Vagina (tissue), 2 donors: Measurements from ENCODE around the gene LGR4.

Source experiments
- CTCF ChIP-seq, 3 experiments: fragments of 450-650 bp in 2 of 3; fragments of 200-600 bp in 1 of 3; sonication (generic) in 1 of 3; IDR thresholded peaks; one replicate each; pipeline ENCODE4 v1.5.1; 2017 to 2019; ENCODE audit warnings: antibody characterized with exemption in 3 of 3, mild to moderate bottlenecking in 2 of 3, moderate library complexity in 2 of 3
- POLR2A ChIP-seq, 2 donors: fragments of 450-650 bp; IDR thresholded peaks; one replicate each; pipeline ENCODE4 v1.6.1; 2017; ENCODE audit warnings: antibody characterized with exemption in 2 of 2, mild to moderate bottlenecking in 2 of 2, moderate library complexity in 2 of 2
- POLR2AphosphoS5 ChIP-seq, 2 donors: sonication (generic); formaldehyde crosslinking; IDR thresholded peaks; one replicate each; pipeline ENCODE4 v1.9.0; 2017; ENCODE audit warnings: antibody characterized with exemption in 2 of 2, mild to moderate bottlenecking in 2 of 2, low read depth in 1 of 2; ENCODE audit not compliant: insufficient read depth in 1 of 2

- TF ChIP-seq POLR2AphosphoS5 (IDR thresholded peaks at IDR 0.05; ENCODE audit: insufficient read depth in 1 of 2, low read depth in 1 of 2), result no peak
- no peak for TF ChIP-seq CTCF (IDR thresholded peaks at IDR 0.05)
- no peak for TF ChIP-seq POLR2A (IDR thresholded peaks at IDR 0.05)
Observed at GRCh38 chr11:27513389-27513788, 40.8 kb upstream of the LGR4 start.
